Measurements from ENCODE around the gene EDAR.

Gene EDAR

DNA sequence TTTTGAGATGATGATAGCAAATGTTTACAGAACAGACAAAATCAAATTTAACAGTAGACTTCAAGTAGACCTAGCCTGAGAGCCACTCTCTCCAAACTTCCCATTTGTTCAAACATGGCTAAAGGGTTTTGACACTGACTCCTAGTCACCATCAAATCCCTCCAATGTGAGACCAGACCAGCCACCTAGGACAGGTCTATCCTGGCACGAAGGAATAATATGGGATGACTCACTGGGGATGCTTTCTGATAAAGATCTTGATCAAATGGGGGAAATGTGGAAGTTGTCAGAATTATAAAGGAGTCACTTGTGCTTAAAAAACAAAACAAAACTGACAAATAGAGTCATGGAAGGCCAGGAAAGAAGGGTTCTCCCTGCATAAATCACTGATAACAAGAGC, 95.7 kb downstream of the EDAR start:
- Histone ChIP-seq H3K4me3 (replicated peaks; ENCODE audit: low read depth, low read length) (no peak overlapping the region), H3K36me3 (ENCODE audit: control insufficient read depth, insufficient read depth, low read length) (no peaks in the 10 kb centered on the region; the same call in 1 of the 2 replicates), H3K27me3 (replicated peaks; ENCODE audit: control insufficient read depth, insufficient read depth, low read length) (no peaks in the 10 kb centered on the region)
- no peak for DNase-seq (ENCODE audit: extremely low read depth, insufficient read length)
- no peak for TF ChIP-seq CTCF (IDR thresholded peaks at IDR 0.05; ENCODE audit: insufficient read depth, low read length, poor library complexity, severe bottlenecking)

DNA sequence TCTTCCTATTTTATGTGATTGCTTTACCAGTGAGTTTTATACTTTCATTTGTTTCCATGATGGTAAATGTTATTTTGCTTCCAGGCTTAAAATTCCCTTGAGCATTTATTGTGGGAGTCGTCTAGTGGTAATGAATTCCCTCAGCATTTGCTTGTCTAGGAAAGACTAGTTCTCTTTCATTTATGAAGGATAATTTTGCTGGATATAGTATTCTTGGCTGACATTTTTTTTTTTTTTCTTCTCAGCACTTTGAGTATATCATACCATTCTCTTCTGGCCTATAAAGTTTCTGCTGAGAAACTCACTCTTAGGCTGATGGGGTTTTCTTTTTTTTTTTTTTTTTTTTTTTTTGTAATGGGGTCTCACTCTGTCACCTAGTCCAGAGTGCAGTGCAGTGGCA, 99.1 kb downstream of the EDAR start:
- H3K27me3 ChIP-seq (replicated peaks; ENCODE audit: control insufficient read depth, insufficient read depth, low read length), result no peaks in the 10 kb centered on the region
- no peak for DNase-seq (ENCODE audit: extremely low read depth, insufficient read length)
- no peak for TF ChIP-seq CTCF (IDR thresholded peaks at IDR 0.05; ENCODE audit: insufficient read depth, low read length, poor library complexity, severe bottlenecking)
- no peaks in the 10 kb centered on the region; the same call in 1 of the 2 replicates for H3K36me3 ChIP-seq (ENCODE audit: control insufficient read depth, insufficient read depth, low read length)
- no peak overlapping the region for H3K4me3 ChIP-seq (replicated peaks; ENCODE audit: low read depth, low read length)

- no peaks in the 10 kb centered on the region for H3K27me3 ChIP-seq (replicated peaks; ENCODE audit: control insufficient read depth, insufficient read depth, low read length)
- TF ChIP-seq CTCF (IDR thresholded peaks at IDR 0.05; ENCODE audit: insufficient read depth, low read length, poor library complexity, severe bottlenecking), result no peak
- DNase-seq (ENCODE audit: extremely low read depth, insufficient read length), result no peak
- no peak overlapping the region for H3K4me3 ChIP-seq (replicated peaks; ENCODE audit: low read depth, low read length)
- H3K36me3 ChIP-seq (ENCODE audit: control insufficient read depth, insufficient read depth, low read length), result no peaks in the 10 kb centered on the region
These were observed 104.4 kb downstream of the EDAR start for GRCh38 chr2:108884619-108885018.

GRCh38 chr2:108878276-108878675, 110.7 kb downstream of the EDAR start:
- TF ChIP-seq CTCF (IDR thresholded peaks at IDR 0.05; ENCODE audit: insufficient read depth, low read length, poor library complexity, severe bottlenecking), result no peak
- Histone ChIP-seq H3K4me3 (replicated peaks; ENCODE audit: low read depth, low read length) (no peak overlapping the region), H3K36me3 (ENCODE audit: control insufficient read depth, insufficient read depth, low read length) (no peaks in the 10 kb centered on the region), H3K27me3 (replicated peaks; ENCODE audit: control insufficient read depth, insufficient read depth, low read length) (no peaks in the 10 kb centered on the region)
- DNase-seq (ENCODE audit: extremely low read depth, insufficient read length), result no peak

GRCh38 chr2:108877506-108877905, 111.5 kb downstream of the EDAR start:
- Histone ChIP-seq H3K36me3 (ENCODE audit: control insufficient read depth, insufficient read depth, low read length) (no peaks in the 10 kb centered on the region), H3K4me3 (replicated peaks; ENCODE audit: low read depth, low read length) (no peak overlapping the region), H3K27me3 (replicated peaks; ENCODE audit: control insufficient read depth, insufficient read depth, low read length) (no peaks in the 10 kb centered on the region)
- TF ChIP-seq CTCF (IDR thresholded peaks at IDR 0.05; ENCODE audit: insufficient read depth, low read length, poor library complexity, severe bottlenecking), result no peak
- no peak for DNase-seq (ENCODE audit: extremely low read depth, insufficient read length)

- no peaks in the 10 kb centered on the region; the same call in none of the 2 replicates for H3K36me3 ChIP-seq (ENCODE audit: control insufficient read depth, insufficient read depth, low read length)
- no peak overlapping the region for H3K4me3 ChIP-seq (replicated peaks; ENCODE audit: low read depth, low read length)
- DNase-seq (ENCODE audit: extremely low read depth, insufficient read length), result no peak
These were observed 118.9 kb downstream of the EDAR start for GRCh38 chr2:108870069-108870644.

More at GRCh38 chr2:108870069-108870644, 118.9 kb downstream of the EDAR start:
- TF ChIP-seq CTCF (IDR thresholded peaks at IDR 0.05; ENCODE audit: insufficient read depth, low read length, poor library complexity, severe bottlenecking), result no peak
- H3K27me3 ChIP-seq (replicated peaks; ENCODE audit: control insufficient read depth, insufficient read depth, low read length), result no peaks in the 10 kb centered on the region

All from GM06990 (cell line).